Activated B cell treated with CpG ODN at 0.5 μM for 24 hours (primary cell): ENCODE measurements around the gene KRTAP10-8. TPM values are rescaled to one million over a fixed set of nuclear protein-coding genes. Genes with fewer than 3 reads are reported as not detected.

Experiments used
- ATAC-seq: fragments of 200-7000 bp; cut with Tn5 transposase; one replicate; pipeline ENCODE4 v1.10.0; 2021; ENCODE audit warnings: low read depth, mild to moderate bottlenecking, moderate library complexity
- CTCF ChIA-PET: fragments of 350-600 bp; sonication (Branson Sonifier 250); formaldehyde crosslinking; loops from one replicate; lab custom pipeline; 2021; ENCODE audit warnings: antibody characterized with exemption; lab: Charles Lee
- POLR2A ChIA-PET: fragments of 350-600 bp; sonication (Branson Sonifier 250); formaldehyde crosslinking; loops from one replicate; lab custom pipeline; 2021; ENCODE audit warnings: antibody characterized with exemption; lab: Charles Lee
- DNase-seq: peaks from one replicate; pipeline ENCODE4 v3.0.0; 2022
- H3K27ac Mint-ChIP-seq: one replicate; pipeline ENCODE4 v1.8.0; 2020; ENCODE audit warnings: mixed read lengths
- H3K27me3 Mint-ChIP-seq: one replicate; pipeline ENCODE4 v1.8.0; 2021; ENCODE audit warnings: mixed read lengths
- H3K36me3 Mint-ChIP-seq: one replicate; pipeline ENCODE4 v1.8.0; 2021; ENCODE audit warnings: low read depth, mixed read lengths
- H3K4me1 Mint-ChIP-seq: one replicate; pipeline ENCODE4 v1.8.0; 2021; ENCODE audit warnings: mixed read lengths
- H3K4me3 Mint-ChIP-seq: one replicate; pipeline ENCODE4 v1.8.0; 2020; ENCODE audit warnings: mild to moderate bottlenecking, mixed read lengths
- H3K9me3 Mint-ChIP-seq: one replicate; pipeline ENCODE4 v1.8.0; 2020; ENCODE audit warnings: mixed read lengths
- intact Hi-C: fragments of 100-400 bp; cut with micrococcal nuclease; formaldehyde crosslinking; loops from one replicate; pipeline ENCODE4 v1.15.1; 2024
- total RNA-seq: library from RNA; stranded (reverse); gene quantifications from 2 replicates; pipeline ENCODE4 v1.2.3, GENCODE V29; 2022
- TF ChIP-seq, protein P1 (sequence below): fragments of 200-600 bp; IDR thresholded peaks from one replicate; pipeline ENCODE4 v1.8.0; 2022; ENCODE audit warnings: antibody characterized with exemption, mild to moderate bottlenecking

Gene KRTAP10-8
- total RNA-seq, 1 donor from 2014 or later, result not detected

DNA sequence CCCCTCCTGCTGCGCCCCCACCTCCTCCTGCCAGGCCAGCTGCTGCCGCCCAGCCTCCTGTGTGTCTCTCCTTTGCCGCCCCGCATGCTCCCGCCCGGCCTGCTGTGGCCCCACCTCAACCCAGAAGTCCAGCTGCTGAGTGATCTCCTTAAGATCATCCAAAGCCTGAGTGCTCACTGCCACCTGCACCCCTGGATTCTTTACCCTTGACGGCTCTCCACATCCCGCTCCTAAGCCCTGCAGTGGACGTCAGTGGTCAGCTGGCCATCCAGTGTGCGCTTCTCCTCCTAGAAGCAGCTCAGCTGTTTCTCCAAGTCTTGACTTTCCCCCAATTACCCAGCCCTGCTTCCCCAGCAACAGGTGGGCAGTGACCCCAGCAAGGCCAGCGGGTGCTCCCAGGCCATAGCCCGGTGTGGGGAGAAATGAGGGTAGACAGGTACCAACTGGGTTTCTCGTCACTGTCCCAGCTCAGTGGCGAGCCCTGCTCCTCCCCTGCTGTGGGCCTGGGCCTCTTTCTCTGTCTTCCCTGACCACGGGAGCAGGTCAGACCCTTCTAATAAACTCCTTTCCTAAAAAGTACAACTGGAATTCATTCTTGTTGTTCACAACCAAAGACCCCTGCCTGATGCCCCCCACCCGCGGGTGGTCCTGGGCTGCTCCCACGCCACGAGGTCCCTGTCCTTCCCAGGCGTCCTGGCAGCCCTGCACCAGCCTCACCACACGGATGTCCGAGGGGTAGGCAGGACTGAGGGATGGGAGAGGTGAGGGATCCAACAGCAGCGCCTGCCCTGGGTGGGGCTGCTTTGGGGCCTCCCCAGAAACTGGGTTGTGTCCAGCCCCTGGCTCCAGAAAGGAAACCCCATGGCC is 10.1 kb upstream of the KRTAP10-8 start:
- ATAC-seq, result no peak
- no peaks in the 10 kb centered on the region for H3K36me3 Mint-ChIP-seq
- no peak overlapping the region for H3K4me3 Mint-ChIP-seq
- CTCF ChIA-PET, result no interaction called here
- POLR2A ChIA-PET, result no interaction called here
- H3K27me3 Mint-ChIP-seq, result peaks cover 30% of the 10 kb centered on the region
- TF ChIP-seq, protein P1, sequence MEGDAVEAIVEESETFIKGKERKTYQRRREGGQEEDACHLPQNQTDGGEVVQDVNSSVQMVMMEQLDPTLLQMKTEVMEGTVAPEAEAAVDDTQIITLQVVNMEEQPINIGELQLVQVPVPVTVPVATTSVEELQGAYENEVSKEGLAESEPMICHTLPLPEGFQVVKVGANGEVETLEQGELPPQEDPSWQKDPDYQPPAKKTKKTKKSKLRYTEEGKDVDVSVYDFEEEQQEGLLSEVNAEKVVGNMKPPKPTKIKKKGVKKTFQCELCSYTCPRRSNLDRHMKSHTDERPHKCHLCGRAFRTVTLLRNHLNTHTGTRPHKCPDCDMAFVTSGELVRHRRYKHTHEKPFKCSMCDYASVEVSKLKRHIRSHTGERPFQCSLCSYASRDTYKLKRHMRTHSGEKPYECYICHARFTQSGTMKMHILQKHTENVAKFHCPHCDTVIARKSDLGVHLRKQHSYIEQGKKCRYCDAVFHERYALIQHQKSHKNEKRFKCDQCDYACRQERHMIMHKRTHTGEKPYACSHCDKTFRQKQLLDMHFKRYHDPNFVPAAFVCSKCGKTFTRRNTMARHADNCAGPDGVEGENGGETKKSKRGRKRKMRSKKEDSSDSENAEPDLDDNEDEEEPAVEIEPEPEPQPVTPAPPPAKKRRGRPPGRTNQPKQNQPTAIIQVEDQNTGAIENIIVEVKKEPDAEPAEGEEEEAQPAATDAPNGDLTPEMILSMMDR, result no peak
- no peaks in the 10 kb centered on the region for H3K4me1 Mint-ChIP-seq
- peaks cover 15% of the 10 kb centered on the region for H3K9me3 Mint-ChIP-seq
- no peak overlapping the region for H3K27ac Mint-ChIP-seq
- intact Hi-C loops, result no loop called here
- DNase-seq, result no peak

DNA sequence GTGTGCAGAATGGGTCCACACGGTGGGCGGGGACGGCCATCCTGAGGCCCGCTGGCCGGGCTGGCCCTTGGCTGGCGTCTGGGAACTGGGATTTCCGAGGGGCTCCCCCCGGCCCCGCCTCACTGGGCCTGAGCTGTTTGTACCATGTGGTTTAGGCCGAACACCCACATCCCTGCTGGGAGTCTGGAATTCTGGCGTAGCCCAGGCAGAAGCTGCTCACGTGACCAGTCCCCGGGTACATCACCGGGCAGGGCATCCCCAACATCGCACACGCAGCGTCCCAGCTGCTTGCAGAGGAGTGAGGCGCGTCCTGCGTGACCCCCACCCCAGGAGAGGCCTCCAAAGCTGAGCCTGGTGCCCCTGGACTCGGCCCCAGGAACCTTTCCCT is 9.4 kb upstream of the KRTAP10-8 start:
- Mint-ChIP-seq H3K4me3 (no peak overlapping the region), H3K27ac (no peak overlapping the region), H3K4me1 (no peaks in the 10 kb centered on the region), H3K36me3 (no peaks in the 10 kb centered on the region), H3K9me3 (peaks cover 15% of the 10 kb centered on the region), H3K27me3 (peaks cover 30% of the 10 kb centered on the region)
- DNase-seq, result no peak
- intact Hi-C loops, result no loop called here
- TF ChIP-seq, protein P1, result no peak
- no peak for ATAC-seq
- ChIA-PET CTCF (no interaction called here), POLR2A (no interaction called here)

DNA sequence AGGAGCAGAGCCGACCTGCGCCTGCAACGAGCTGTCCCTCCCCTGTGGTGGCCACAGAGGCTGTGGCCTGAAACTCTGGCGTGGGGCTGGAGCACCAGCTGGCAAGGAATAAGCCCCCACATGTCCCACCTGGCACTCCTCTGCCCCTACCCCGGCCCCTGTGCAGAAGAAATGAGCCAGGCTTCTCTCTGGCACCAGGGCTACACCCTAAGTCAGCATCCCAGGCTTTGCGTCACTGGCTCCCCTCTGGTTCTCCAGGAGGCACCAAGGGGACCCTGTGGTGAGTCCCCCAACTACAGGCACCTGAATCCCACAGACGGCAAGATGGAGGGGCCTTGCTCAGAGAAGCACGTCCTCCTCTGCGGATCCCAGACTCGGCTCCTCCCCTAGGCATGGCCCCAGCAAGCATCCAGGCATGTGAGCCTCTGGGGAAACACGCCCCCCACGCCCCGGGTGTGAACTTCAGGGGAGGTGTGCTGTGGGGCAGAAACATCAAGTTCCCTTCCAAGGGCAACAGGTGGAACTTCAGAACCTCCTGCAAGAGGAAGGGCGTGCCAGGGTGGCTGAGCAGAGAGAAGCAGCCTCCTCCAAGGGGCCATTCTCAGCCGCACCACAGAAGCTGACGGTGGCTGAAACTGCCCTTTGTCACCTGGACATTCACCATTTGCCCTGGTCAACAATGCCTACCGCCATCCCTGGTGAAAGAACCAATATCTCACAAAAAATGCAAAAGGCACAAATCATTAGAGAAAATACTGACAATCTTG is 8.6 kb upstream of the KRTAP10-8 start:
- H3K36me3 Mint-ChIP-seq, result no peaks in the 10 kb centered on the region
- H3K4me1 Mint-ChIP-seq, result no peaks in the 10 kb centered on the region
- DNase-seq (no peak), ATAC-seq (no peak)
- intact Hi-C loops, result no loop called here
- ChIA-PET POLR2A (no interaction called here), CTCF (no interaction called here)
- H3K4me3 Mint-ChIP-seq, result no peak overlapping the region
- TF ChIP-seq, protein P1, result no peak
- H3K27me3 Mint-ChIP-seq, result peaks cover 27% of the 10 kb centered on the region
- no peak overlapping the region for H3K27ac Mint-ChIP-seq
- H3K9me3 Mint-ChIP-seq, result peaks cover 15% of the 10 kb centered on the region

DNA sequence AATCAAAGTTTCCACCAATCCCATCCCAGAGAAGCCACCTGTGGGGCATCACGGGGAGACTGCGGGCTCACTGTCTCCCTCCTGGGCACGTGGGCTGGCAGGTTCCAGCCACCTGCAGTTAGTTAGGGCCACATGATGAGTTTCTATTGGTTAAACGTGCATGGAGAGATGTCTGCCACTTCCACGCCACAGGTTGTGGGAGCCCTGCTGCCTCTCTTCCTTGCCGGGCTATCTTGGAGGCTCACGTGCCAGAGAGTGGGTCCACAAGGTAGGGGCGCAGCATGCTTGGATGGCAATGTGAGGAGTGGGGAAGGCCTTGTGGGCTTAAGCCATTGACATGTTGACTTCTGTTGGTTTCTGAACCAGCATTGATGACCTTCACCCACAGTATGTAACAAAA is 8.0 kb upstream of the KRTAP10-8 start:
- intact Hi-C loops, result no loop called here
- DNase-seq (no peak), ATAC-seq (no peak)
- no peak overlapping the region for H3K4me3 Mint-ChIP-seq
- ChIA-PET CTCF (no interaction called here), POLR2A (no interaction called here)
- no peaks in the 10 kb centered on the region for H3K4me1 Mint-ChIP-seq
- TF ChIP-seq, protein P1, result no peak
- no peak overlapping the region for H3K27ac Mint-ChIP-seq
- H3K9me3 Mint-ChIP-seq, result peaks cover 12% of the 10 kb centered on the region
- H3K27me3 Mint-ChIP-seq, result peaks cover 27% of the 10 kb centered on the region
- H3K36me3 Mint-ChIP-seq, result no peaks in the 10 kb centered on the region

DNA sequence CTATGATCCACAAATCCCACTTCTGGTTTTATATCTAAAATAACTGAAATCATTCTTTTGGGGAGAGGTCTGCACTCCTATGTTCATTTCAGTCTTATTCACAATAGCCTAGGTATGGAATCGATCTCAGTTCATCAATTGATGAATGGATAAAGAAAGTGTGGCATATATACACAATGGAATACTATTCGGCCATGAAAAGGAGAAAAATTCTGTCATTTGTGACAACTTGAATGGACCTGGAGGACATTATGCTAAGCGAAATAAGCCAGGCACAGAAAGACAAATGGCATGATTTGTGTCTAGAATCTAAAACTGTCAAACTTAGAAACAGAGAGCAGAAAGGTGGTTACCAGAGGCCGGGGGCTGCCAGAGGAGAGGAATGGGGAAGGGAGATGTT is 5.4 kb upstream of the KRTAP10-8 start:
- no peaks in the 10 kb centered on the region for H3K4me1 Mint-ChIP-seq
- ChIA-PET POLR2A (no interaction called here), CTCF (no interaction called here)
- peaks cover 28% of the 10 kb centered on the region for H3K9me3 Mint-ChIP-seq
- ATAC-seq (no peak), DNase-seq (no peak)
- peaks cover 18% of the 10 kb centered on the region for H3K27me3 Mint-ChIP-seq
- TF ChIP-seq, protein P1, result no peak
- H3K4me3 Mint-ChIP-seq, result no peak overlapping the region
- intact Hi-C loops, result no loop called here
- H3K36me3 Mint-ChIP-seq, result no peaks in the 10 kb centered on the region
- no peak overlapping the region for H3K27ac Mint-ChIP-seq
